ENCODE data around the gene SSTR1.

Gene SSTR1

GRCh38 chr14:38202444-38203191, 5.1 kb upstream of the SSTR1 start:
- no peak for DNase-seq (ENCODE audit: low read depth)

GRCh38 chr14:38203929-38204718, 3.6 kb upstream of the SSTR1 start:
- no peak for DNase-seq (ENCODE audit: low read depth)

GRCh38 chr14:38204719-38205115, 3.0 kb upstream of the SSTR1 start:
- no peak for DNase-seq (ENCODE audit: low read depth)

- DNase-seq (ENCODE audit: low read depth) = no peak
Measured at GRCh38 chr14:38205119-38205813, 2.4 kb upstream of the SSTR1 start.

- no peak for DNase-seq (ENCODE audit: low read depth)
Measured at GRCh38 chr14:38205949-38206665, 1.6 kb upstream of the SSTR1 start.

- no peak for DNase-seq (ENCODE audit: low read depth)
Measured at GRCh38 chr14:38206689-38207376, 871 bp upstream of the SSTR1 start.

- DNase-seq (ENCODE audit: low read depth) = no peak
Measured at GRCh38 chr14:38207377-38207735, 348 bp upstream of the SSTR1 start.

GRCh38 chr14:38208618-38209562, 1.2 kb downstream of the SSTR1 start:
- no peak for DNase-seq (ENCODE audit: low read depth)

- DNase-seq (ENCODE audit: low read depth) = no peak
Measured at GRCh38 chr14:38209572-38210557, 2.2 kb downstream of the SSTR1 start.

- DNase-seq (ENCODE audit: low read depth) = no peak
Measured at GRCh38 chr14:38210587-38211216, 3.0 kb downstream of the SSTR1 start.

GRCh38 chr14:38211255-38211735, 3.6 kb downstream of the SSTR1 start:
- no peak for DNase-seq (ENCODE audit: low read depth)

GRCh38 chr14:38212111-38212510, 4.4 kb downstream of the SSTR1 start:
- DNase-seq (ENCODE audit: low read depth) = no peak

GRCh38 chr14:38213001-38213400, 5.3 kb downstream of the SSTR1 start:
- DNase-seq (ENCODE audit: low read depth) = no peak

- no peak for DNase-seq (ENCODE audit: low read depth)
Measured at GRCh38 chr14:38217553-38217952, 9.8 kb downstream of the SSTR1 start.

- DNase-seq (ENCODE audit: low read depth) = no peak
Measured at GRCh38 chr14:38221077-38221476, 13.4 kb downstream of the SSTR1 start.

GRCh38 chr14:38224338-38224737, 16.6 kb downstream of the SSTR1 start:
- DNase-seq (ENCODE audit: low read depth) = no peak

- DNase-seq (ENCODE audit: low read depth) = no peak
Measured at GRCh38 chr14:38225946-38226345, 18.2 kb downstream of the SSTR1 start.

- no peak for DNase-seq (ENCODE audit: low read depth)
Measured at GRCh38 chr14:38226366-38226765, 18.7 kb downstream of the SSTR1 start.

- DNase-seq (ENCODE audit: low read depth) = no peak
Measured at GRCh38 chr14:38233218-38233617, 25.5 kb downstream of the SSTR1 start.
